ENCODE results near the gene DAP. TPM values are rescaled to one million over a fixed set of nuclear protein-coding genes. Genes with fewer than 3 reads are reported as not detected.
A peak's percentile ranks its signal among the peaks of the same experiment; 100 is the strongest.

DAP gene
- total RNA-seq, 1 donor from 2014 or later: 62.6 TPM

DNA sequence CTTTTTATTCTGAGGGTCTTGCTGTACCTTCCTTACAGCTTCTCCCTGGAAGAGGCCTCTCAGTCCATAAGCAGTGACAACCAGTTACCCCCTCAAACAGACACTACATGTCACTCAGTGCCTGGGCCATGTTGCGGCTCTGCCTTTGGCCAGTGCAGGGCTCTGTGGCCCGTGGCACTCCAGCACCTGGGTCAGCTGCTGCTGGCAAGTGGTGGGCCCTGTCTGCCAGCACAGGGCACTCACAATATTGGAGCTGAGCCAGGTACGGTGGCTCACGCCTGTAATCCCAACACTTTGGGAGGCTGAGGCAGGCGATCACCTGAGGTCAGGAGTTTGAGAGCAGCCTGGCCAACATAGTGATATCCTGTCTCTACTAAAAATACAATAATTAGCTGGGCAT, 24.2 kb downstream of the DAP start:
- no peaks in the 10 kb centered on the region for H3K27me3 Mint-ChIP-seq (ENCODE audit: insufficient read depth)
- no peak for DNase-seq (ENCODE audit: low spot score)
- H3K9me3 Mint-ChIP-seq: peaks cover 8% of the 10 kb centered on the region
- no peak overlapping the region for H3K27ac Mint-ChIP-seq
- intact Hi-C loops (cut with micrococcal nuclease): no loop called here
- peaks cover 39% of the 10 kb centered on the region for H3K36me3 Mint-ChIP-seq (ENCODE audit: low read depth)
- peaks cover 25% of the 10 kb centered on the region for H3K4me1 Mint-ChIP-seq (ENCODE audit: low read depth)
- H3K4me3 Mint-ChIP-seq: no peak overlapping the region

DNA sequence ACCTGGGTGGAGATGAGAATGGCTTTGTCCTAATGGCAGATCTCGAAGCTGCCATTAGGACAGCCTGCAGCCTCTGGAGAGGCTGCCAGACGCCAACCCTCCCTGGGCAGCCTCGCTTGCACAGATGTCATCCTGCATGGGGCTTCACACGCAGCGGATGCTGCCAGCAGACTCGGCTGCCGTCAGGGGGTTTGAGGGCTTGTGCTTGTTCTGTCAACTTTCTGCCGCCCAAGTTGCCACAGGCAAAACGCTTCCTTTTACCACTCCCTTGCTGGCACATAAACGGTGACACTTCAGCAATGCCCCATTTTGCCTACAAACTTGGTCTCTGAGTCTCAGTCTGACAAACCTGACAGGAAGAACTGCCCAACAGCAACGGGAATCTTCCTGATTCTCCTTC, 24.7 kb downstream of the DAP start:
- no peaks in the 10 kb centered on the region for H3K27me3 Mint-ChIP-seq (ENCODE audit: insufficient read depth)
- H3K9me3 Mint-ChIP-seq: peaks cover 8% of the 10 kb centered on the region
- intact Hi-C loops (cut with micrococcal nuclease): no loop called here
- no peak overlapping the region for H3K4me3 Mint-ChIP-seq
- H3K4me1 Mint-ChIP-seq (ENCODE audit: low read depth): peaks cover 25% of the 10 kb centered on the region
- no peak for DNase-seq (ENCODE audit: low spot score)
- peaks cover 35% of the 10 kb centered on the region for H3K36me3 Mint-ChIP-seq (ENCODE audit: low read depth)
- no peak overlapping the region for H3K27ac Mint-ChIP-seq

GRCh38 chr5:10735569-10736276, 25.3 kb downstream of the DAP start:
- peaks cover 25% of the 10 kb centered on the region for H3K4me1 Mint-ChIP-seq (ENCODE audit: low read depth)
- H3K27ac Mint-ChIP-seq: no peak overlapping the region
- peaks cover 8% of the 10 kb centered on the region for H3K9me3 Mint-ChIP-seq
- H3K4me3 Mint-ChIP-seq: no peak overlapping the region
- no peak for DNase-seq (ENCODE audit: low spot score)
- intact Hi-C loops (cut with micrococcal nuclease): no loop called here
- H3K36me3 Mint-ChIP-seq (ENCODE audit: low read depth): peaks cover 32% of the 10 kb centered on the region
- H3K27me3 Mint-ChIP-seq (ENCODE audit: insufficient read depth): no peaks in the 10 kb centered on the region

DNA sequence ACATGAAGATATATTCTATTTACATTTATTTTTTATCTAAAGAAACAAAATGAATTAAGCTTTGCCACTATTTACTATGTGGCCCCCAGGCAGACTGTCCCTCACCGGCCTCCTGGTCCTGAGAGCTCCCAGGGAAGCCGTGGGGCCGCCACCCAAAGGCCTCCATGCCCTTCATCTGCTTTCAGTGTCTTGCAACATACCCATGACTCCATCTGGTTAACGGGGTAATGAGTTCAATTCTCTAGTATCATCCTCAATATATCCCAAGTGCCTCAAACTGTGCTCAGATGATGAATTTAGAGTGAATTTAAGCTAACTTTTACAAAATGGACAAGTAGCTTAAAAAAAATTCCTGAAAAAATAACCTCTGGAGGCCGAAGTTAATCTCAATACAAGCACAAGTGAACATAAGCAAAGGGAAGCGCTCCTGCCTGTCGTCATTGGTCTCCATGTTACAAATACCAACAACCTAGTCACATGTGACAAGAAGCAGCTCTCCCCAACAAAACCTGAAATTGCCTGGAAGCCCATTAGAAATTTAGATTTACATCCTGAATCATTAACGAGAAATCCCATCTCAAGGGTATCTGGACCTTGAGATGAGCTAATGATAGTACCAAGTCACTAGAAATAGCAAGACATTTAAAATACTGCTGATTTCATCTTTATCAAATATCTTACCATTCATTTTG, 26.1 kb downstream of the DAP start:
- Mint-ChIP-seq H3K4me3 (no peak overlapping the region), H3K9me3 (peaks cover 2% of the 10 kb centered on the region), H3K4me1 (ENCODE audit: low read depth) (peaks cover 21% of the 10 kb centered on the region), H3K36me3 (ENCODE audit: low read depth) (peaks cover 25% of the 10 kb centered on the region), H3K27me3 (ENCODE audit: insufficient read depth) (no peaks in the 10 kb centered on the region), H3K27ac (no peak overlapping the region)
- no peak for DNase-seq (ENCODE audit: low spot score)
- intact Hi-C loops (cut with micrococcal nuclease): no loop called here

DNA sequence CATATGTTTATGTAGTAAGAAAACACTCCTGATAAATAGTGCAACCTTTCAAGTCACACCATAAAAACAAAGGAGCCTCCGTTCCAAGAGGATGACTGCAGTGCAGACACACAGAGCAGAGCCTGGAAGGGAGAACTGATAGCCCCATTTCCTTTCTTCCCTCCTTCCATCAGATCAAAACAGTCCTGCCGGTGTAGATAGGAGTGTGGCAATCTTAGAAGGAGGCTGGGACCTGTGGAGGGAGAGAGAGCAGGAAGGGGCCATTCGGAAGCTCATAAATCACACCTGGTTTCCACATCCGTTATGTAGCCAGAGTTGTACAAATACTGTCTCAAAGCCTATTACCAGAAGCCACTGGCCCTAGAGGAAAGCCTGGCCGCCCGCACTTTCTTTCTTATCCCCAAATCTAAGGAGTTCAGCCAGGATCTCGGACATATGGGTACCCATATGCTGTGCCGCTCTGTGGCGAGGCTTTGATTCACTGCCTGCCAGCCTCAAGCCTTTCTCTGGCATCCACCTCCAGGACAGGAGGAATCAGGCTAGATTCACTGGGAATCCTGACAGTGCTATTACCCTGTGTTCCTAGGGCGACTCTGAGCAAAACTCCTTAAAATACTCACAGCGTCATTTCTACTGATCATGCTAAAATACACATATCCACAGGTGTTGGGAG, 26.9 kb downstream of the DAP start:
- H3K27ac Mint-ChIP-seq: no peak overlapping the region
- no peak overlapping the region for H3K4me3 Mint-ChIP-seq
- H3K9me3 Mint-ChIP-seq: no peaks in the 10 kb centered on the region
- H3K4me1 Mint-ChIP-seq (ENCODE audit: low read depth): peaks cover 19% of the 10 kb centered on the region
- DNase-seq (ENCODE audit: low spot score): no peak
- H3K27me3 Mint-ChIP-seq (ENCODE audit: insufficient read depth): no peaks in the 10 kb centered on the region
- intact Hi-C loops (cut with micrococcal nuclease): no loop called here
- peaks cover 23% of the 10 kb centered on the region for H3K36me3 Mint-ChIP-seq (ENCODE audit: low read depth)

GRCh38 chr5:10733426-10733825, 27.6 kb downstream of the DAP start:
- H3K27me3 Mint-ChIP-seq (ENCODE audit: insufficient read depth): no peaks in the 10 kb centered on the region
- no peaks in the 10 kb centered on the region for H3K9me3 Mint-ChIP-seq
- no peak overlapping the region for H3K4me3 Mint-ChIP-seq
- intact Hi-C loops (cut with micrococcal nuclease): no loop called here
- peaks cover 20% of the 10 kb centered on the region for H3K36me3 Mint-ChIP-seq (ENCODE audit: low read depth)
- H3K4me1 Mint-ChIP-seq (ENCODE audit: low read depth): peaks cover 15% of the 10 kb centered on the region
- no peak for DNase-seq (ENCODE audit: low spot score)
- H3K27ac Mint-ChIP-seq: no peak overlapping the region

DNA sequence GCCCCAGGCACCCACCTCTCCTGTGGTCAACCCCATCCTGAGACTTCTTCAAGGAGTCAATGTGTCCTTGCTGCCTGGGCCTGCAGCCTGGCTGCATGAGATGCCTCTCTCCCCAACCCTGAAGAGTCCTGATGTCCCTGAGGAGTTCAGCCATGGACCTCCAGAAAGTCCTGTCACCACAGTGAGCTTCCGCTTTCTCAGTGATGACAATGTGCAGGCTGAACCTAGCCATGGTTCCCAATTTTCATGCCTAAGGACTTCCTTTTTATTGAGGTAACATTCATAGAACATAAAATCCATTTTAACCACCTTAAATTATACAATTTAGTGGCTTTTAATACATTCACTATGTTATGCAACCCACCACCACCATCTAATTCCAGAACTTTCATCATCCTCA, 29.1 kb downstream of the DAP start:
- Mint-ChIP-seq H3K4me1 (ENCODE audit: low read depth) (peaks cover 17% of the 10 kb centered on the region), H3K27me3 (ENCODE audit: insufficient read depth) (no peaks in the 10 kb centered on the region), H3K27ac (peak overlapping the region; percentile 31), H3K36me3 (ENCODE audit: low read depth) (peaks cover 12% of the 10 kb centered on the region), H3K4me3 (no peak overlapping the region), H3K9me3 (no peaks in the 10 kb centered on the region)
- intact Hi-C loops (cut with micrococcal nuclease): no loop called here
- DNase-seq (ENCODE audit: low spot score): no peak

- Mint-ChIP-seq H3K4me3 (no peak overlapping the region), H3K27me3 (ENCODE audit: insufficient read depth) (no peaks in the 10 kb centered on the region), H3K36me3 (ENCODE audit: low read depth) (peaks cover 14% of the 10 kb centered on the region), H3K27ac (no peak overlapping the region), H3K4me1 (ENCODE audit: low read depth) (peaks cover 25% of the 10 kb centered on the region), H3K9me3 (no peaks in the 10 kb centered on the region)
- DNase-seq (ENCODE audit: low spot score): no peak
- intact Hi-C loops (cut with micrococcal nuclease): no loop called here
Measured at GRCh38 chr5:10730043-10730351, 31.0 kb downstream of the DAP start.

GRCh38 chr5:10729320-10730042, 31.6 kb downstream of the DAP start:
- no peaks in the 10 kb centered on the region for H3K27me3 Mint-ChIP-seq (ENCODE audit: insufficient read depth)
- intact Hi-C loops (cut with micrococcal nuclease): no loop called here
- H3K4me3 Mint-ChIP-seq: no peak overlapping the region
- H3K4me1 Mint-ChIP-seq (ENCODE audit: low read depth): peaks cover 25% of the 10 kb centered on the region
- no peak for DNase-seq (ENCODE audit: low spot score)
- peaks cover 14% of the 10 kb centered on the region for H3K36me3 Mint-ChIP-seq (ENCODE audit: low read depth)
- H3K9me3 Mint-ChIP-seq: no peaks in the 10 kb centered on the region
- no peak overlapping the region for H3K27ac Mint-ChIP-seq

- H3K4me3 Mint-ChIP-seq: no peak overlapping the region
- DNase-seq (ENCODE audit: low spot score): no peak
- H3K27me3 Mint-ChIP-seq (ENCODE audit: insufficient read depth): no peaks in the 10 kb centered on the region
- H3K36me3 Mint-ChIP-seq (ENCODE audit: low read depth): peaks cover 14% of the 10 kb centered on the region
- intact Hi-C loops (cut with micrococcal nuclease): no loop called here
- H3K4me1 Mint-ChIP-seq (ENCODE audit: low read depth): peaks cover 25% of the 10 kb centered on the region
- H3K9me3 Mint-ChIP-seq: no peaks in the 10 kb centered on the region
- H3K27ac Mint-ChIP-seq: no peak overlapping the region
Measured at GRCh38 chr5:10728679-10729078, 32.4 kb downstream of the DAP start.

GRCh38 chr5:10727861-10728260, 33.2 kb downstream of the DAP start:
- intact Hi-C loops (cut with micrococcal nuclease): no loop called here
- Mint-ChIP-seq H3K27me3 (ENCODE audit: insufficient read depth) (no peaks in the 10 kb centered on the region), H3K27ac (no peak overlapping the region), H3K9me3 (no peaks in the 10 kb centered on the region), H3K36me3 (ENCODE audit: low read depth) (peaks cover 8% of the 10 kb centered on the region), H3K4me1 (ENCODE audit: low read depth) (peaks cover 18% of the 10 kb centered on the region), H3K4me3 (no peak overlapping the region)
- no peak for DNase-seq (ENCODE audit: low spot score)

- peaks cover 4% of the 10 kb centered on the region for H3K36me3 Mint-ChIP-seq (ENCODE audit: low read depth)
- DNase-seq (ENCODE audit: low spot score): no peak
- H3K27ac Mint-ChIP-seq: no peak overlapping the region
- no peaks in the 10 kb centered on the region for H3K27me3 Mint-ChIP-seq (ENCODE audit: insufficient read depth)
- no peak overlapping the region for H3K4me3 Mint-ChIP-seq
- peaks cover 18% of the 10 kb centered on the region for H3K4me1 Mint-ChIP-seq (ENCODE audit: low read depth)
- H3K9me3 Mint-ChIP-seq: no peaks in the 10 kb centered on the region
- intact Hi-C loops (cut with micrococcal nuclease): no loop called here
Measured at GRCh38 chr5:10726913-10727517, 34.0 kb downstream of the DAP start.

Data from activated T-helper 1 cell treated with anti-CD3 and anti-CD28 coated beads, Interleukin-12 subunit alpha, Interleukin-12 subunit beta, Interleukin-2, Interleukin-4 antibody, amounts not matched to agents 30 ng/mL and 10 ng/mL and 1 ng/mL, durations not matched to agents 14 hours and 24 hours and 36 hours (primary cell).